DMS79 (cell line): ENCODE data around the gene KIAA1586.
"Not testable (repeated sequence)": the region's sequence is repeated elsewhere in the genome, so short reads cannot be mapped to it uniquely, and the experiment has no call there.

Experiments
- DNase-seq: peaks from one replicate; lab custom pipeline; 2025; lab: John Stamatoyannopoulos, UW

KIAA1586 gene

GRCh38 chr6:57046332-57047256 lies at the start of gene KIAA1586:
Gene KIAA1586, plus strand, starts transcription at chr6:57046693. Its CDS starts 63 bp downstream, at chr6:57046756.
- DNase-seq: peak; percentile 74

GRCh38 chr6:56999049-56999448 lies 47.4 kb upstream of the KIAA1586 start:
- no peak for DNase-seq

GRCh38 chr6:56999748-57000147 lies 46.7 kb upstream of the KIAA1586 start:
- not testable (repeated sequence) for DNase-seq

- no peak for DNase-seq
Observed at GRCh38 chr6:57002197-57002596, 44.3 kb upstream of the KIAA1586 start.

- DNase-seq: no peak
Observed at GRCh38 chr6:57004292-57004691, 42.2 kb upstream of the KIAA1586 start.

- no peak for DNase-seq
Observed at GRCh38 chr6:57006101-57006500, 40.4 kb upstream of the KIAA1586 start.

- not testable (repeated sequence) for DNase-seq
Observed at GRCh38 chr6:57008069-57008468, 38.4 kb upstream of the KIAA1586 start.

- DNase-seq: no peak
Observed at GRCh38 chr6:57013521-57013926, 33.0 kb upstream of the KIAA1586 start.

- DNase-seq: no peak
Observed at GRCh38 chr6:57017069-57017468, 29.4 kb upstream of the KIAA1586 start.

GRCh38 chr6:57017841-57018240 lies 28.7 kb upstream of the KIAA1586 start:
- no peak for DNase-seq

- no peak for DNase-seq
Observed at GRCh38 chr6:57019434-57019833, 27.1 kb upstream of the KIAA1586 start.

- peak; percentile 31 for DNase-seq
Observed at GRCh38 chr6:57021086-57021720, 25.3 kb upstream of the KIAA1586 start.

GRCh38 chr6:57024321-57024720 lies 22.2 kb upstream of the KIAA1586 start:
- DNase-seq: no peak

GRCh38 chr6:57024775-57025174 lies 21.7 kb upstream of the KIAA1586 start:
- DNase-seq: no peak

GRCh38 chr6:57026001-57026400 lies 20.5 kb upstream of the KIAA1586 start:
- no peak for DNase-seq

- no peak for DNase-seq
Observed at GRCh38 chr6:57027301-57027700, 19.2 kb upstream of the KIAA1586 start.

- DNase-seq: no peak
Observed at GRCh38 chr6:57029213-57029612, 17.3 kb upstream of the KIAA1586 start.

GRCh38 chr6:57033228-57033627 lies 13.3 kb upstream of the KIAA1586 start:
- no peak for DNase-seq

- no peak for DNase-seq
Observed at GRCh38 chr6:57035549-57035948, 10.9 kb upstream of the KIAA1586 start.

GRCh38 chr6:57038906-57039305 lies 7.6 kb upstream of the KIAA1586 start:
- DNase-seq: no peak

GRCh38 chr6:57040011-57040410 lies 6.5 kb upstream of the KIAA1586 start:
- no peak for DNase-seq

GRCh38 chr6:57044061-57044460 lies 2.4 kb upstream of the KIAA1586 start:
- not testable (repeated sequence) for DNase-seq

- DNase-seq: no peak
Observed at GRCh38 chr6:57044568-57044967, 1.9 kb upstream of the KIAA1586 start.
